ENCODE measurements around the gene ERFL.
A peak's percentile ranks its signal among the peaks of the same experiment; 100 is the strongest.
"Not testable (repeated sequence)": the region's sequence is repeated elsewhere in the genome, so short reads cannot be mapped to it uniquely, and the experiment has no call there.

Gene ERFL

DNA sequence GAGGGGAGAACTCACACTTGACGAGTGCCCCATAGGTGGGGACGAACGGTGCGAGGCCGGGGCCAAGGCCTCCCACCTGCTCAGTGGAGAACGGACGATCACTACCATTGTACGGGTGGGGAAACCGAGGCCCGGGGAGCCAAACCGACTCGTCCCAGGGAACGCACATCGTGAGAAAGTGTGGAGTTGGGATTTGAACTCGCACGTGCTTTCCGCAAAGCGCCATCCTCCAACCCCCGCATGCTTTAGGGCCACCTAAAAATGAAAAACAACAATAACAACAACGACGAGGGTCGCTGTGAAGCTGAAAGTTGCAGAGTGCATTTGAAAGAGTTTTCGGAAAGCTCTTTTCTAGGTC, 44.8 kb downstream of the ERFL start:
- Histone ChIP-seq H3K27ac (ENCODE audit: low read length) (no peak overlapping the region), H3K4me1 (ENCODE audit: control insufficient read depth, low read depth, low read length) (peaks cover 15% of the 10 kb centered on the region), H3K27me3 (ENCODE audit: control insufficient read depth, insufficient read depth, low read length) (peaks cover 32% of the 10 kb centered on the region)

DNA sequence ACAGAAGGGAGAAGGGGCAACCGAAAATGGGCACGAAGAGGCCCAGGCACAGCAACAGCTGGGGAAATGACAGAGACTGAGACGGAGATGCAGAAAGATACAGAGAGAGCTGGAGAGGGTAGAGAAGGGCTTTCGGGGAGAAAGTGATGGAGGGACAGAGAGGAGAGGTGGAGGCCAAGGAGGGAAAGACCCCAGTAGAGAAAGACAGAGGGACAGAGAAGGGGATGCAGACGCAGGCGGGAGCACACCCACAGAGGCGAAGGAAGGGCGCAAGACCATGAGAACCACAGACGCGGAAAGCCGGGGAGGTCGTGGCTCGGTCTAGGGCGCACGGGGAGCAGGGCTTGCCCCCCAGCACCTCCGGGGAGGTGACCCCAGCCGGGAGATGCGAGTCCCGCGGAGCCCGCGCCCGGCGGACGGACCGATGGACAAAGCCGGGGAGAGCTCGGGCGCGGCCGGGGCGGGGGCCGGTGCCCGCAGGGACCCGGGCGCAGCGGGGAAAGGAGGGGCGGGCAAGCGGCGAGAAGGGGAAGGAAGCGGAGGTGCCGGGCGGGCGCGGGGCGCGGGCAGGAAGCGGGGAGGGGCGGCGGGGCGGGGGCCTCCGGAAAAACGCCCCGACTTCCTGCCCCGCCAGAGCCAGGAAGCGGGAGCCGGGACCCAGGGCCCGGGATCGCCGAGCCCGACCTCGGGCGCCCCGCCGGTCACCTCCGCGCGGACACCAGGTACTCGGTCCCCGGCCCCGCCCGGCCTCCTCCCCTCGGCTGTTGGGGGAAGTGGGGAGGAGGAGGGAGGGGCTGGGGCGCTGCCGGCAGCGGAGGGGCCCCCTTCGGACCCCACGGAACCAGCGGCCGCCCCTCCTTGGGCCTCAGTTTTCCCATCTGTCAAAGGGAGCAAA, 45.4 kb downstream of the ERFL start, which contains the start of gene ARHGEF1:
Gene ARHGEF1 (plus strand): TSS at position 617 of the 895 bp plus-strand sequence. CDS start 4,899 bp downstream, outside the sequence.
- Histone ChIP-seq H3K27ac (ENCODE audit: low read length) (no peak within 1 kb of the TSS), H3K4me1 (ENCODE audit: control insufficient read depth, low read depth, low read length) (peaks cover 9% of the 10 kb centered on the region), H3K4me3 (ENCODE audit: low read length) (peak within 1 kb of the TSS; percentile 79), H3K9me3 (ENCODE audit: control insufficient read depth, low read depth, low read length) (no peaks in the 10 kb centered on the region), H3K27me3 (ENCODE audit: control insufficient read depth, insufficient read depth, low read length) (peaks cover 32% of the 10 kb centered on the region), H3K36me3 (ENCODE audit: control insufficient read depth, low read depth, low read length) (no peaks in the 10 kb centered on the region), H3K9ac (ENCODE audit: low read length) (peak within 1 kb of the TSS; percentile 45)

More for the DNA sequence above, 44.8 kb downstream of the ERFL start:
- Histone ChIP-seq H3K4me3 (ENCODE audit: low read length) (peak overlapping the region; percentile 79), H3K36me3 (ENCODE audit: control insufficient read depth, low read depth, low read length) (no peaks in the 10 kb centered on the region), H3K9ac (ENCODE audit: low read length) (peak overlapping the region; percentile 45), H3K9me3 (ENCODE audit: control insufficient read depth, low read depth, low read length) (no peaks in the 10 kb centered on the region)

- peaks cover 32% of the 10 kb centered on the region for H3K27me3 ChIP-seq (ENCODE audit: control insufficient read depth, insufficient read depth, low read length)
- H3K4me3 ChIP-seq (ENCODE audit: low read length): no peak overlapping the region
- H3K4me1 ChIP-seq (ENCODE audit: control insufficient read depth, low read depth, low read length): no peaks in the 10 kb centered on the region
- no peak overlapping the region for H3K27ac ChIP-seq (ENCODE audit: low read length)
- no peak overlapping the region for H3K9ac ChIP-seq (ENCODE audit: low read length)
- H3K36me3 ChIP-seq (ENCODE audit: control insufficient read depth, low read depth, low read length): no peaks in the 10 kb centered on the region
- no peaks in the 10 kb centered on the region for H3K9me3 ChIP-seq (ENCODE audit: control insufficient read depth, low read depth, low read length)
These were observed 47.9 kb downstream of the ERFL start for GRCh38 chr19:41880329-41880708.

DNA sequence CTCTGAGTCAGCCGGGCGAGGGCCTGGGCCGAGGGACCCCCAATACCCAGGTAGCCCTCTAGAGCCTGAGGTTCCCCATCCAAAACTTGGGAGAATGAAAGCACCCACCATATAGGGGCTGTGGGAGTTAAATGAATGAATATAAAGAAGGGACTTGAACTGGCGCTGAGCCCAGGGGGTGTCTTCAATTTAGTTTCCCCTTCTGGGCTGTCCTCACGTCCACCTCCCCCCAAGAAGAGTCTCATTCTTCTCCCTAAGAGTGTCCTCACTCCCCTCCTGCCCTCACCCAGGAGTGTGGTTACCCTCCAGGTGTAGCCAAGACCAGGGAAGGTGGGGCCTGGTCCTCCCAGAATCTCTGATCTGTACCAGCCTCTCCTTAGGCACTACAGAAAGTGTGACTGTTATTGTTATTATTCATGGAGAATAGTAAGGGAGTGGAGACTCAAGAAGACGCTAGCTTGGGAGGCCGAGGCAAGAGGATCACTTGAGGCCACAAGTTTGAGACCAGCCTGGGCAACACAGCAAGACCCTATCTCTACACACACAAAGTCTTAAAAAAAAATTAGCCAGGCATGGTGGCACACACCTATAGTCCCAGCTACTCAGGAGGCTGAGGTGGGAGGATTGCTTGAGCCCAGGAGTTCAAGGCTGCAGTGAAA, 48.5 kb downstream of the ERFL start:
- Histone ChIP-seq H3K4me1 (ENCODE audit: control insufficient read depth, low read depth, low read length) (no peaks in the 10 kb centered on the region), H3K9ac (ENCODE audit: low read length) (no peak overlapping the region), H3K4me3 (ENCODE audit: low read length) (no peak overlapping the region)

GRCh38 chr19:41879080-41879479, 49.2 kb downstream of the ERFL start:
- no peak overlapping the region for H3K9ac ChIP-seq (ENCODE audit: low read length)
- no peaks in the 10 kb centered on the region for H3K9me3 ChIP-seq (ENCODE audit: control insufficient read depth, low read depth, low read length)
- H3K27ac ChIP-seq (ENCODE audit: low read length): no peak overlapping the region
- no peak overlapping the region for H3K4me3 ChIP-seq (ENCODE audit: low read length)
- H3K36me3 ChIP-seq (ENCODE audit: control insufficient read depth, low read depth, low read length): no peaks in the 10 kb centered on the region
- H3K27me3 ChIP-seq (ENCODE audit: control insufficient read depth, insufficient read depth, low read length): peaks cover 32% of the 10 kb centered on the region
- no peaks in the 10 kb centered on the region for H3K4me1 ChIP-seq (ENCODE audit: control insufficient read depth, low read depth, low read length)

More for the DNA sequence above, 48.5 kb downstream of the ERFL start:
- Histone ChIP-seq H3K36me3 (ENCODE audit: control insufficient read depth, low read depth, low read length) (no peaks in the 10 kb centered on the region), H3K27ac (ENCODE audit: low read length) (no peak overlapping the region), H3K27me3 (ENCODE audit: control insufficient read depth, insufficient read depth, low read length) (peaks cover 32% of the 10 kb centered on the region), H3K9me3 (ENCODE audit: control insufficient read depth, low read depth, low read length) (no peaks in the 10 kb centered on the region)

DNA sequence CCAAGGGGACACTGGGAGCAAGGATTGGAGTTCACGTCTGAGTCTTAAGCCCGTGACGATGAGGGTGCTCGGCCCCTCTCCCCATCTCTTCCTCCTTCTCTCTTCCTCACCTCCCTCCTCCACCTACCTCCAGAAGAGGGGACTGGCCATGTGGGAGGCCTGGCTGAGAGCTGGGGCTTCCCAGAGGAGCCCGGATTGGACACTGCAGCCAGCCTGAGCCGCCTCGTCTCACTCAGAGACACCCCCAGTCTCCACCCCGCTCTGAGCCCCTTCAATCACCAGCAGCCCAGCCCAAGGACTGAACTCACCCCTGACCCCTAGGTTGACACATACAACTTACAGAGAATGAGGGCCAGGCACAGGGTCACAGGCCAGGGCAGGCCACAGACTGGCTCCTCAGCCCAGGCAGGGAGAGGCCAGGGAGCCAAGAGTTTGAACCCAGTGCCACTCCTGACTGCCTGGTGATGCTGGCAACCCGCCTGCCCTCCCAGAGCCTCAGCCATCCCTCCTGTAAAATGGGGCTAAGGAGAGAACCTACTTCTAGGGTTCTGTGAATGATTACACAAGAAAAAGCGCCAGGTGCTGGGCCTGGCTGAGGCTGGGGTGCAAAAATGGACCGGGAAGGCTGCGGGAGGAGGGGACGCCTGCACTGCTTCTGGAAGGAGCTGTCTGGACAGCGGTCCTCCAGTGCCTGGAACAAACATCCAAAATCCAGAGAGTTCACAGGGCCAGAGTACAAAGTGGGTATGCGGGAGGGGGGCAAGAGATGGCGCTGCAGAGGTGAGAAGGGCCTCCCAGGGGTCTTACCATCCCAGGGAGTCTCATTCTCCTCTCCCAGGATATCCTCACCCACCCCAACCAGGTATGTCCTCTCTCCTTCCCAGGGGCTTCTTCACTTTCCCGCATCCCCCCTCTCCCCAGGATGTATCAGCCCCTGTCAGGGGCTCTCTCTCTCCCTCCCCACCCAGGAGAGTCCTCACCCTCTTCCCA, 50.0 kb downstream of the ERFL start:
- Histone ChIP-seq H3K4me1 (ENCODE audit: control insufficient read depth, low read depth, low read length) (no peaks in the 10 kb centered on the region), H3K36me3 (ENCODE audit: control insufficient read depth, low read depth, low read length) (no peaks in the 10 kb centered on the region), H3K9ac (ENCODE audit: low read length) (no peak overlapping the region), H3K27me3 (ENCODE audit: control insufficient read depth, insufficient read depth, low read length) (peaks cover 26% of the 10 kb centered on the region), H3K4me3 (ENCODE audit: low read length) (no peak overlapping the region), H3K9me3 (ENCODE audit: control insufficient read depth, low read depth, low read length) (no peaks in the 10 kb centered on the region), H3K27ac (ENCODE audit: low read length) (no peak overlapping the region)

DNA sequence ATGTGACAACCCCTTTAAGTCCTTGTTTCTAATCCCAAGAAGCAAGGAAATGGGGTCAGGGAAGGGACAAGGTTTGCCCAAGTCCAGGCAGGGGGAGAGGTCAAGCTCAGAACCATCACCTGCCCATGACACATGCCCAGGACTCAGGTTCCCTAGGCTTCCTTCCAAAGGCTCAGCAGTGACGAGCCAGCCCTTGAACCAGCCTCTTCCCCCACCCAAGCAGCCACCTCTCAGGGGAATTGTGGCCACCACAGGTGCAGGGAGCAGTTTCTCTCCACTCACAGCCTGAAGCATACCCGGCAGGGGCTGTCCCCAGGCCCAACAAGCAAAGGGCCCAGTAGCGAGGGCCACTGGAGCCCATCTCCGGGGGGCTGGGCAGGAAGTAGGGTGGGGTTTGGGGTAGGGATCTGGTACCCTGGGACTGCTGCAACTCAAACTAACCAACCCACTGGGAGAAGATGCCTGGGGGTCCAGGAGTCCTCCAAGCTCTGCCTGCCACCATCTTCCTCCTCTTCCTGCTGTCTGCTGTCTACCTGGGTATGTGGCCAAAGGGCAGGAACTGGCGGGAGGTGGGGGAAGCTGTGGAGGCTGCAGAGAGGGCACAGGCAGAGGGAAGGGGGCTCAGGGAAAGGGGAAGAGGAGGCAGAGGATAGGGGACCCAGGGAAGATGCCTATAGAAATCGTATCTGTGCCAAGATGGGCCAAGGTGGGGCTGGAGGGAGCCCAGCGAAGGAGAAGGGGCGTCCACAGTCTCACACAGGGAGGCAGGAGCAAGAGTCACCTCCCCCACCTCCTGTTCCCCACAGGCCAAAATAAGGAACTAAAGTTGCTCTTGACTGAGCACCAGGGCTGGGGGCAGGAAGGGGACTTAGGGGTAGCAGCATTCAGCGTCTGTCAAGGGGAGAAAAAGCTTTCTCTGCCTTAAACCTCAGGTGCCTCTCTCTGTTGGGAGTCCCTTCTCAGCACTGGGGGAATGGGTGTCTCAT, 51.1 kb downstream of the ERFL start, which contains the start of gene CD79A:
Gene CD79A (plus strand): TSS at position 433 of the 986 bp plus-strand sequence. CDS start 26 bp downstream, at position 459.
- Histone ChIP-seq H3K4me1 (ENCODE audit: control insufficient read depth, low read depth, low read length) (no peaks in the 10 kb centered on the region), H3K36me3 (ENCODE audit: control insufficient read depth, low read depth, low read length) (no peaks in the 10 kb centered on the region), H3K27me3 (ENCODE audit: control insufficient read depth, insufficient read depth, low read length) (peaks cover 15% of the 10 kb centered on the region), H3K4me3 (ENCODE audit: low read length) (no peak within 1 kb of the TSS), H3K27ac (ENCODE audit: low read length) (no peak within 1 kb of the TSS), H3K9me3 (ENCODE audit: control insufficient read depth, low read depth, low read length) (no peaks in the 10 kb centered on the region), H3K9ac (ENCODE audit: low read length) (no peak within 1 kb of the TSS)

- H3K9ac ChIP-seq (ENCODE audit: low read length); H3K27me3 ChIP-seq (ENCODE audit: control insufficient read depth, insufficient read depth, low read length); H3K27ac ChIP-seq (ENCODE audit: low read length); H3K36me3 ChIP-seq (ENCODE audit: control insufficient read depth, low read depth, low read length); H3K4me3 ChIP-seq (ENCODE audit: low read length); H3K4me1 ChIP-seq (ENCODE audit: control insufficient read depth, low read depth, low read length); H3K9me3 ChIP-seq (ENCODE audit: control insufficient read depth, low read depth, low read length): not testable (repeated sequence)
These were observed 52.3 kb downstream of the ERFL start for GRCh38 chr19:41875973-41876372.

DNA sequence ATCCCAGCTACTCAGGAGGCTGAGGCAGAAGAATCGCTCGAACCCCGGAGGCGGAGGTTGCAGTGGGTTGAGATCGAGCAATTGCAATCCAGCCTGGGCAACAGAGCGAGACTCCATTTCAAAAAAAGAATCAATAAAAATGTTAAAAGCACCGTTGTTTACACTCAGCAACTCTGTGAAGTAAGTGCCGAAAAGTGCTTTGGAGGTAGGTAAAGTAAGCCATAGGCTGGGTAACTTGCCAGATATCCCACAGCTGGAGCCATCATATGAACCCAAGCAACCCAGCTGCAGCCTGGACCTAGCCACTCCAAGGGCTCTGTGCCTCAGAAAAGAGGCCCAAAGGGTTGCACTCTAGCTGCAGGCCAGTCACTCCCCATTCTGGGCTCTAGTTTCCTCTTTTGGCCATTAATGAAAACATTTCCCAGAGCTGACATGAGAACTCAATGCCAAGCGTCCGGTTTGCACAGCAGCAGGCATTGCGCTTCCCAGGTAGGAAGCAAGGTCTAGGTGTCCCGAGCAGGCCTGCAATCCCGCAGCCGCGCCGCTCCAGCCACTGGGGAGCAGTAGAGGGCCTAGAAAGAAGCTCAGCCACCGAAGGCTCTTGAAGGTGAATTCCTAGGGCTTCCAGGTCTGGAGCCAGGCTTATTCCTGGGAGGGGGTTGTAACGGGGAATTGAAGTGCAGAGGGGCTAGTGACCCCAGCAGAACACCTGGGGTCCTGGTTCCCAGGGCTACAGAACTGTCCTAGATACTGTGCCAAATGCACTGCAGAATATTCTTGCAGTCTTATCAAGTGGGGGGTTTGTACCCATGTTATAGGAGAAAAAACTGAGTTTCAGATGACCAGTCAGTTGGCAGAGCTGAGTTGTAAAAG, 55.2 kb downstream of the ERFL start:
- H3K36me3 ChIP-seq (ENCODE audit: control insufficient read depth, low read depth, low read length): peaks cover 38% of the 10 kb centered on the region
- no peaks in the 10 kb centered on the region for H3K27me3 ChIP-seq (ENCODE audit: control insufficient read depth, insufficient read depth, low read length)
- no peak overlapping the region for H3K4me3 ChIP-seq (ENCODE audit: low read length)
- H3K27ac ChIP-seq (ENCODE audit: low read length): no peak overlapping the region
- H3K4me1 ChIP-seq (ENCODE audit: control insufficient read depth, low read depth, low read length): no peaks in the 10 kb centered on the region
- H3K9ac ChIP-seq (ENCODE audit: low read length): no peak overlapping the region
- no peaks in the 10 kb centered on the region for H3K9me3 ChIP-seq (ENCODE audit: control insufficient read depth, low read depth, low read length)

DNA sequence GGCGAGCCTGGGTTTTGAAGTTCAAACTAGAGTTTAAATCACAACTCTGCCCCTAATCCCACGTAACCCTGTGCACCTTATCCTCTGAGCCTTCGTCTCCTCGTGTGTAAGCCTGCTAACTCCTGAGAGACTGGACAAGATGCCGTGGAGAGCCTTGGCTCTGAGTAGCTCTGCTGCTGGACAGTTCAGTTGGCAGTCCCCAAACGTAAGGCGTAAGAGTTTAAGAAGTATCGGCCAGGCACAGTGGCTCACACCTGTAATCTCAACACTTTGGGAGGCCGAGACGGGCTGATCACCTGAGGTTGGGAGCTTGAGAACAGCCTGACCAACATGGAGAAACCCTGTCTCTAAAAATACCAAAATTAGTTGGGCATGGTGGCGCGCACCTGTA, 55.9 kb downstream of the ERFL start:
- Histone ChIP-seq H3K9me3 (ENCODE audit: control insufficient read depth, low read depth, low read length) (no peaks in the 10 kb centered on the region), H3K4me1 (ENCODE audit: control insufficient read depth, low read depth, low read length) (no peaks in the 10 kb centered on the region), H3K27ac (ENCODE audit: low read length) (no peak overlapping the region), H3K4me3 (ENCODE audit: low read length) (no peak overlapping the region), H3K9ac (ENCODE audit: low read length) (no peak overlapping the region), H3K27me3 (ENCODE audit: control insufficient read depth, insufficient read depth, low read length) (no peaks in the 10 kb centered on the region), H3K36me3 (ENCODE audit: control insufficient read depth, low read depth, low read length) (peaks cover 44% of the 10 kb centered on the region)

Data from iPS-18a (cell line).